CD14-positive monocyte (primary cell): ENCODE results near the gene SGPL1. TPM values are rescaled to one million over a fixed set of nuclear protein-coding genes. Genes with fewer than 3 reads are reported as not detected.

Source experiments
- DNase-seq, 3 donors: peaks; one replicate each; pipeline ENCODE4 v3.0.0-alpha.2; 2011 to 2022
- H2AFZ ChIP-seq: 2 replicates; pipeline ENCODE4 v1.6.0; 2012; ENCODE audit warnings: mild to moderate bottlenecking, low read depth, low read length, inconsistent platforms; ENCODE audit not compliant: insufficient read depth, poor library complexity, severe bottlenecking
- H3K27ac ChIP-seq, 2 donors: 1 replicate in 1 of 2; 2 replicates in 1 of 2; pipeline ENCODE4 v1.5.1; 2012 to 2013; ENCODE audit warnings: low read length in 2 of 2, control low read depth in 1 of 2, inconsistent platforms in 1 of 2, low read depth in 1 of 2, mild to moderate bottlenecking in 1 of 2
- H3K27me3 ChIP-seq, 2 donors: one replicate each; pipeline versions ENCODE4 v1.6.0 to v1.6.1; 2011 to 2013; ENCODE audit warnings: low read length in 2 of 2; ENCODE audit not compliant: control insufficient read depth in 2 of 2, insufficient read depth in 2 of 2
- H3K36me3 ChIP-seq, 2 donors: replicated peaks in 1 of 2; 1 replicate in 1 of 2; 2 replicates in 1 of 2; pipeline versions ENCODE4 v1.5.1 to v1.6.1; 2012 to 2013; ENCODE audit warnings: low read length in 2 of 2, control low read depth in 1 of 2, inconsistent platforms in 1 of 2, mild to moderate bottlenecking in 1 of 2; ENCODE audit not compliant: insufficient read depth in 2 of 2, control insufficient read depth in 1 of 2
- H3K4me1 ChIP-seq, 2 donors: 1 replicate in 1 of 2; 2 replicates in 1 of 2; pipeline versions ENCODE4 v1.5.1 to v1.6.1; 2012 to 2013; ENCODE audit warnings: low read length in 2 of 2, control low read depth in 1 of 2, inconsistent platforms in 1 of 2, mild to moderate bottlenecking in 1 of 2, moderate library complexity in 1 of 2; ENCODE audit not compliant: insufficient read depth in 2 of 2, control insufficient read depth in 1 of 2
- H3K4me2 ChIP-seq: replicated peaks from 2 replicates; pipeline ENCODE3; 2012; ENCODE audit warnings: low read length, moderate library complexity, mild to moderate bottlenecking; ENCODE audit not compliant: poor library complexity, severe bottlenecking; ENCODE audit errors: extremely low read depth
- H3K4me3 ChIP-seq, 3 experiments: fragments of 200-600 bp in 1 of 3; sonication (generic) in 1 of 3; replicated peaks in 1 of 3; 1 replicate in 2 of 3; 2 replicates in 1 of 3; pipeline ENCODE4 v1.5.1; 2011 to 2013; ENCODE audit warnings: low read length in 3 of 3, mild to moderate bottlenecking in 3 of 3, control low read depth in 2 of 3, low read depth in 2 of 3, inconsistent platforms in 1 of 3, moderate library complexity in 1 of 3
- H3K79me2 ChIP-seq: 2 replicates; pipeline ENCODE4 v1.6.0; 2012; ENCODE audit warnings: mild to moderate bottlenecking, control low read depth, inconsistent platforms, low read length, moderate library complexity; ENCODE audit not compliant: insufficient read depth
- H3K9ac ChIP-seq: 2 replicates; pipeline ENCODE4 v1.6.0; 2017; ENCODE audit warnings: low read length, mild to moderate bottlenecking; ENCODE audit not compliant: insufficient read depth, poor library complexity, severe bottlenecking
- H3K9me3 ChIP-seq, 2 donors: replicated peaks in 1 of 2; 1 replicate in 1 of 2; 2 replicates in 1 of 2; pipeline versions ENCODE4 v1.5.1 to v1.6.1; 2012 to 2013; ENCODE audit warnings: low read length in 2 of 2, control low read depth in 1 of 2; ENCODE audit not compliant: control insufficient read depth in 1 of 2, insufficient read depth in 1 of 2
- H4K20me1 ChIP-seq: 2 replicates; pipeline ENCODE4 v1.6.0; 2012; ENCODE audit warnings: mild to moderate bottlenecking, low read length, control low read depth, moderate library complexity; ENCODE audit not compliant: insufficient read depth
- H3K27ac Mint-ChIP-seq, 7 donors: one replicate each; pipeline ENCODE4 v1.8.0; 2020; ENCODE audit warnings: mild to moderate bottlenecking in 7 of 7, mixed read lengths in 7 of 7, moderate library complexity in 6 of 7, inconsistent platforms in 2 of 7
- H3K27me3 Mint-ChIP-seq, 3 donors: one replicate each; pipeline ENCODE4 v1.8.0; 2021 to 2022; ENCODE audit warnings: low read depth in 3 of 3, mild to moderate bottlenecking in 3 of 3, mixed read lengths in 3 of 3, moderate library complexity in 3 of 3, inconsistent platforms in 1 of 3
- H3K36me3 Mint-ChIP-seq, 2 donors: one replicate each; pipeline ENCODE4 v1.8.0; 2020; ENCODE audit warnings: mixed read lengths in 2 of 2, inconsistent platforms in 1 of 2, mild to moderate bottlenecking in 1 of 2
- H3K4me1 Mint-ChIP-seq: one replicate; pipeline ENCODE4 v1.8.0; 2020; ENCODE audit warnings: mild to moderate bottlenecking, mixed read lengths
- H3K4me3 Mint-ChIP-seq, 2 donors: one replicate each; pipeline ENCODE4 v1.8.0; 2020; ENCODE audit warnings: mild to moderate bottlenecking in 2 of 2, mixed read lengths in 2 of 2, moderate library complexity in 1 of 2
- H3K9me3 Mint-ChIP-seq, 7 donors: one replicate each; pipeline ENCODE4 v1.8.0; 2020 to 2022; ENCODE audit warnings: mixed read lengths in 7 of 7, mild to moderate bottlenecking in 6 of 7, moderate library complexity in 6 of 7, inconsistent platforms in 2 of 7
- CTCF ChIP-seq: fragments of 200-600 bp; IDR thresholded peaks from one replicate; pipeline ENCODE4 v1.8.0; 2022; ENCODE audit warnings: antibody characterized with exemption, mild to moderate bottlenecking
- WGBS: methylation state at CpG from one replicate; pipeline ENCODE4 v1.1.5; 2013; ENCODE audit warnings: missing lambda C conversion rate; ENCODE audit not compliant: insufficient coverage; 5-methylcytosine and 5-hydroxymethylcytosine counted together
- intact Hi-C, 2 donors: fragments of 100-400 bp; cut with micrococcal nuclease; formaldehyde crosslinking; loops; one replicate each; pipeline versions ENCODE4 v1.15.0 to v1.15.1; 2023
- polyA plus RNA-seq, 3 donors: library from polyadenylated mRNA; depleted of rRNA in 1 of 3; unstranded in 2 of 3; stranded (reverse) in 1 of 3; fragments of 300-500 nt in 2 of 3; fragments of >200 nt in 1 of 3; fragmentation: Illumina TruSeq in 2 of 3; gene quantifications; 1 replicate in 2 of 3; 2 replicates in 1 of 3; pipeline ENCODE4 v1.2.3, GENCODE V29; 2012 to 2021

The SGPL1 gene
- polyA plus RNA-seq, 3 donors, result 16.6 to 26.8 (median 26.1) TPM

GRCh38 chr10:70838270-70838805 lies 22.6 kb downstream of the SGPL1 start:
- WGBS, result 92% methylated on average over 2 of the region's 4 CpGs
- peaks cover 40% of the 10 kb centered on the region for H3K4me1 Mint-ChIP-seq
- peaks cover 10 to 27% of the 10 kb centered on the region in 2 donors for H3K36me3 ChIP-seq

GRCh38 chr10:70840836-70841235 lies 25.1 kb downstream of the SGPL1 start:
- H3K9me3 Mint-ChIP-seq, result peaks cover 6 to 12% (median 9%) of the 10 kb centered on the region in 7 donors
- H3K27me3 Mint-ChIP-seq, result no peaks in the 10 kb centered on the region
- Histone ChIP-seq H3K79me2 (peaks cover 6% of the 10 kb centered on the region), H3K27ac (no peak overlapping the region), H3K4me2 (no peak overlapping the region), H4K20me1 (peaks cover 49% of the 10 kb centered on the region), H3K4me3 (no peak overlapping the region), H3K36me3 (peaks cover 23 to 49% of the 10 kb centered on the region in 2 donors), H3K27me3 (no peaks in the 10 kb centered on the region), H3K4me1 (peaks cover 7 to 14% of the 10 kb centered on the region in 2 donors), H2AFZ (no peak overlapping the region), H3K9ac (no peak overlapping the region), H3K9me3 (peaks cover 7 to 8% of the 10 kb centered on the region in 2 donors)
- no CpG with 5 or more reads among the region's 2 CpGs for WGBS
- no peak overlapping the region for H3K4me3 Mint-ChIP-seq
- no peak overlapping the region for H3K27ac Mint-ChIP-seq
- TF ChIP-seq CTCF, result no peak
- H3K4me1 Mint-ChIP-seq, result peaks cover 20% of the 10 kb centered on the region
- intact Hi-C loops, result no loop called here
- H3K36me3 Mint-ChIP-seq, result peaks cover 53 to 66% of the 10 kb centered on the region in 2 donors
- DNase-seq, result no peak

More at GRCh38 chr10:70838270-70838805, 22.6 kb downstream of the SGPL1 start:
- H3K4me1 ChIP-seq, result peaks cover 24 to 32% of the 10 kb centered on the region in 2 donors
- peak overlapping the region in 3 of 7 donors; percentile 11 to 44 (median 23) for H3K27ac Mint-ChIP-seq
- peak in 2 of 3 donors; percentile 13 to 19 for DNase-seq
- intact Hi-C loops, result no loop called here
- no peak for TF ChIP-seq CTCF
- H3K4me3 ChIP-seq, result no peak overlapping the region
- peaks cover 65% of the 10 kb centered on the region for H4K20me1 ChIP-seq
- peaks cover 6 to 12% (median 9%) of the 10 kb centered on the region in 7 donors for H3K9me3 Mint-ChIP-seq
- H3K27me3 ChIP-seq, result no peaks in the 10 kb centered on the region
- peaks cover 12% of the 10 kb centered on the region for H3K79me2 ChIP-seq
- H3K27me3 Mint-ChIP-seq, result no peaks in the 10 kb centered on the region
- H3K9ac ChIP-seq, result no peak overlapping the region
- peaks cover 7 to 8% of the 10 kb centered on the region in 2 donors for H3K9me3 ChIP-seq
- no peak overlapping the region for H3K4me3 Mint-ChIP-seq
- no peak overlapping the region for H3K27ac ChIP-seq
- H3K36me3 Mint-ChIP-seq, result peaks cover 45 to 50% of the 10 kb centered on the region in 2 donors
- no peak overlapping the region for H2AFZ ChIP-seq
- H3K4me2 ChIP-seq, result no peak overlapping the region
